A549 (cell line): ENCODE results near the gene ACVR1B.

ENCODE experiments used
- CEBPB ChIP-seq, 2 experiments: fragments of >200 bp in 1 of 2; sonication (Bioruptor Twin) in 1 of 2; formaldehyde crosslinking in 1 of 2; IDR thresholded peaks; 2 replicates each; pipeline ENCODE4 v1.6.1; 2012 to 2016
- CTCF ChIP-seq: fragments of >200 bp; sonication (Bioruptor Twin); formaldehyde crosslinking; IDR thresholded peaks from 3 replicates; pipeline ENCODE4 v1.5.1; 2016
- EP300 ChIP-seq, 2 experiments: fragments of >200 bp; sonication (Bioruptor Twin); formaldehyde crosslinking; IDR thresholded peaks; 2 replicates in 1 of 2; 3 replicates in 1 of 2; pipeline ENCODE4 v1.6.1; 2016 to 2017
- HMGXB4 ChIP-seq: fragments of 250-450 bp; sonication (Bioruptor Pico); IDR thresholded peaks from 2 replicates; pipeline ENCODE4 v1.5.0; 2021; ENCODE audit warnings: mild to moderate bottlenecking, moderate library complexity, borderline replicate concordance
- KDM5A ChIP-seq: fragments of 200-600 bp; sonication (generic); IDR thresholded peaks from 2 replicates; pipeline ENCODE4 v1.6.1; 2016; ENCODE audit warnings: antibody characterized with exemption, mild to moderate bottlenecking
- MYC ChIP-seq: IDR thresholded peaks from 2 replicates; pipeline ENCODE4 v1.6.1; 2012; ENCODE audit warnings: mild to moderate bottlenecking, inconsistent platforms, low read length, improper control_type of control experiment, borderline replicate concordance
- PBX3 ChIP-seq: IDR thresholded peaks from 2 replicates; pipeline ENCODE4 v1.6.1; 2012
- POLR2A ChIP-seq: IDR thresholded peaks from 2 replicates; pipeline ENCODE4 v1.6.1; 2012; ENCODE audit warnings: mild to moderate bottlenecking, low read length
- POLR2AphosphoS2 ChIP-seq: conservative IDR thresholded peaks from 2 replicates; pipeline ENCODE4 v1.6.1; 2012; ENCODE audit warnings: low read length, improper control_type of control experiment, inconsistent platforms
- RAD21 ChIP-seq, 2 experiments: fragments of >200 bp in 1 of 2; sonication (Bioruptor Twin) in 1 of 2; formaldehyde crosslinking in 1 of 2; IDR thresholded peaks in 1 of 2; conservative IDR thresholded peaks in 1 of 2; 2 replicates in 1 of 2; 3 replicates in 1 of 2; pipeline ENCODE4 v1.6.1; 2012 to 2018; ENCODE audit warnings: inconsistent platforms in 1 of 2
- REST ChIP-seq: fragments of 200-600 bp; sonication (generic); IDR thresholded peaks from 2 replicates; pipeline ENCODE4 v1.6.1; 2016; ENCODE audit warnings: antibody characterized with exemption, mild to moderate bottlenecking, moderate library complexity
- RNF2 ChIP-seq: fragments of 200-600 bp; sonication (generic); IDR thresholded peaks from 2 replicates; pipeline ENCODE4 v1.6.1; 2016; ENCODE audit warnings: low read depth, mild to moderate bottlenecking, antibody characterized with exemption, moderate library complexity, borderline replicate concordance
- SMC3 ChIP-seq: fragments of >200 bp; sonication (Bioruptor Twin); formaldehyde crosslinking; IDR thresholded peaks from 3 replicates; pipeline ENCODE4 v1.6.1; 2018; ENCODE audit warnings: inconsistent platforms
- ZNF302 ChIP-seq: fragments of 250-450 bp; sonication (Bioruptor Pico); IDR thresholded peaks from 2 replicates; pipeline ENCODE4 v1.9.0; 2021; ENCODE audit warnings: inconsistent platforms, mild to moderate bottlenecking, moderate library complexity

- TF ChIP-seq POLR2A (no peak), ZNF302 (CRISPR knock-in tag) (no peak), CTCF (peak; percentile 88), RAD21 (conservative IDR thresholded peaks at IDR 0.05 in 1 of 2, IDR thresholded peaks at IDR 0.05 in 1 of 2) (peak; percentile 90 to 95), REST (no peak), PBX3 (no peak), EP300 (IDR thresholded peaks at IDR 0.05) (no peak), RNF2 (no peak), KDM5A (no peak), MYC (no peak), CEBPB (IDR thresholded peaks at IDR 0.05) (no peak), HMGXB4 (CRISPR knock-in tag) (no peak), POLR2AphosphoS2 (no peak), SMC3 (peak; percentile 93)
Observed at GRCh38 chr12:52004042-52004648, 52.6 kb downstream of the ACVR1B start.
